Hepatocyte (in vitro differentiated cells): ENCODE data around the gene ULK2.

Source experiments
- CTCF ChIP-seq: fragments of 200-600 bp; sonication (generic); IDR thresholded peaks from 2 replicates; pipeline ENCODE4 v1.5.1; 2016; ENCODE audit warnings: antibody characterized with exemption, mild to moderate bottlenecking; ENCODE audit not compliant: poor library complexity
- EZH2 ChIP-seq: fragments of 200-600 bp; sonication (generic); IDR thresholded peaks from 2 replicates; pipeline ENCODE4 v1.6.1; 2016; ENCODE audit warnings: antibody characterized with exemption, mild to moderate bottlenecking, borderline replicate concordance

- no peak for TF ChIP-seq EZH2
- peak; percentile 43 for TF ChIP-seq CTCF
Measured at GRCh38 chr17:19867079-19867328, 732 bp downstream of the ULK2 start.
